CD4-positive, alpha-beta T cell treated with Interferon alpha-2 for 1 hour (primary cell): ENCODE results near the gene GYS2.
"Not testable (repeated sequence)": the region's sequence is repeated elsewhere in the genome, so short reads cannot be mapped to it uniquely, and the experiment has no call there.

ENCODE experiments used
- DNase-seq, 2 donors: peaks; one replicate each; pipeline ENCODE4 v3.0.0-alpha.2; 2020 to 2022

Gene GYS2

DNA sequence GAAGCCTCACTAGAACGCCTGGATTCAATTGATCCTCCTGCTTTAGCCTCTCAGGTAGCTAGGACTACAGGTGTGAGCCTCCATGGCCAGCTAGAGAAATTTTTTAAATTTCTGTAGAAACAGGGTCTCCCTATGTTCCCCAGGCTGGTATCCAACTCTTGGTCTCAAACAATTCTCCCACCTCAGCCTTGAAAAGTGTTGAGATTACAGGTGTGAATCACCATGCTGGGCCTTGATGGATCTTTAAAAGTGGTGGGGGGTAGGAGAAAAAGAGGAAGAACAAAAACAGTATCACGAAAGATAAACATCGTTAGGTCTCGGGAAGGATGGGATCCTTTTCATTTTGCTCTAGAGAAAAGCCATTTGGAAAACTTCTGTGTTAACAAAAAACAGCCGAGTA is 4.5 kb downstream of the GYS2 start:
- no peak for DNase-seq

DNA sequence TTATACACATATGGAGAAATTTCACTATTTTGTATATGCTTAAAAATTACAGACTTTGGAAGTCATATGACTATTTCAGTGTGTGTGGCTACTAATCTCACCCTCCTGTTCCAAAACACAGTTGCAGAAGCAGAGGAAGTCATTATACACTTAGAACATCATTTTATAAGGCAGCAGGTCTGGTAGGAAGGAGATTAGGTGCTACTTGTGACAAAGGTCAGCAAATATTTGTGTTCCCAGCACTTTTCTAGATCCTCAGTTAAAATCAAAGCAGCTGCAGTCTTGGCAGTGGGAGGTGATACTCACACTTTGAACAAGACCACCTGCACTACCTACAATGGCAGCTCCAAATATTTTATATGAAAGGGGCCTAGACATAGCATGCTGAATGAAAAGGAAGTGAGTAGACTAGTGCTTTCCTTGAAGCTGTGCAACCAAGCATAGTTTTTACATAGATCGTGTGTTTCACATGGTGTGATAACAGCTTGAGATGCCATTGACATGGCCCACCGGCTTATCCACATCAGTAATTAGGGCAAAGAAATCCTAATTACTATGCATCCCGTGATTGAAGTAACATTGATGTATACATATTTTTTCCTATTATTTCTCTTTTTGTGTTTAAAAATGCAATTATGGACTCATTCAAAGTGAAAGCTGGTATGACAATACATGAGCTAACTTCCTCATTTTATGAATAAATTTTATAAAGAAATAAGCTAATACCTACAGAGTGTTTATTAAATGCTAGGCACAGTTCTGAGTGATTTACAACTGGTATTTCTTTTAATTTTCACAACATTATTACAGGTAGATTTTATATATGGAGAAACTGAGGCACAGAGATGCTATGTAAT is 5.3 kb downstream of the GYS2 start:
- no peak for DNase-seq

DNA sequence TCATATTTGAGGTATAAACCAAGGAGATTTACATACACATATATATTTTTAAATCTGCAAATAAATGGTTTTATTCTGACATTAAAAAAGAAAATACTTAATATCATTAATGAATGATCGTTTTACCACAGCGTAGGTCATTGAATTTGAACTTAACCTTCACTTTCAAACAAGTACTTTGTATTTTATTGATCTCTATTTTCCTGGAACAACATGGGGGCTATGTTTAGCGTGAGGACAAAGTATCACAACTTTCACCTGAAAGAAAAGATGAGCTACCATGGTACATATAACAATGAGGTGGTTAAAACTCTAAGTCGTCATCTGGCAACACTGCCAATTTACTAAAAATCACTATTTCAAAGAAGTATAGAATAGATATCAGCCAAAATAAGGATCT is 6.0 kb downstream of the GYS2 start:
- DNase-seq = no peak

DNA sequence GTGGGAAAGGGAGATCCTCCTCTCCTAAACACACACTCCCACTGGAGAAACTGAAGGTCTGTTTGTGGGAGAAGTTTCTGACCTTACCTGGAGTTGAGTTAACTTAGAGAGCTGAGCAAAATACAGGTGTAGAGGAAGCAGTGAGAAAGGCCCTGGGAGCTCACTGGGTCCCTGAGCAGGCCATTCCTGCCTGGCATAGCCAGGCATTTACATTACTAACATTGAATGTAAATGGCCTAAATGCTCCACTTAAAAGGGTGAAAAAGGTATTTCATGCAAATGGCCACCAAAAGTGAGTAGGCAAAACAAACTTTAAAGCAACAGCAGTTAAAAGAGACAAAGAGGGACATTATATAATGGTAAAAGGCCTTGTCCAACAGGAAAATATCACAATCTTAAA is 9.3 kb downstream of the GYS2 start:
- not testable (repeated sequence) for DNase-seq

DNA sequence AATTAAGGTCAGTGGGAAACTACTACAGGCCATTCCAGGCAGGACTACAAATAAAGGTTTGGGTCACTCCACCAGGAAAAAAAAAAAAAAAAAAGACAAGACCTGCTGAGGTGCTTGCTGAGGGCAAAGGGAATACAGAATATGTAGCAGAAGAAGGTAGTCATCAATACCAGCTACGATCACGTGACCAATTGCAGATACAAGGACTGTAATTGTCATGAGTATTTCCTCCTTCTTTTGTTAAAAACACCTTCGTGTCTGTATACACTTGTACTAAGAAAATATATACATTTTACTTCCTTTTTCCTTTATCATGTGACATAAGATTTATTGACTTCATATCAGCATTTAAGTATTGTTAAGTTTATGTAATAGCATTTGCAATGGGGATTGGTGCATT is 19.2 kb downstream of the GYS2 start:
- DNase-seq = no peak

DNA sequence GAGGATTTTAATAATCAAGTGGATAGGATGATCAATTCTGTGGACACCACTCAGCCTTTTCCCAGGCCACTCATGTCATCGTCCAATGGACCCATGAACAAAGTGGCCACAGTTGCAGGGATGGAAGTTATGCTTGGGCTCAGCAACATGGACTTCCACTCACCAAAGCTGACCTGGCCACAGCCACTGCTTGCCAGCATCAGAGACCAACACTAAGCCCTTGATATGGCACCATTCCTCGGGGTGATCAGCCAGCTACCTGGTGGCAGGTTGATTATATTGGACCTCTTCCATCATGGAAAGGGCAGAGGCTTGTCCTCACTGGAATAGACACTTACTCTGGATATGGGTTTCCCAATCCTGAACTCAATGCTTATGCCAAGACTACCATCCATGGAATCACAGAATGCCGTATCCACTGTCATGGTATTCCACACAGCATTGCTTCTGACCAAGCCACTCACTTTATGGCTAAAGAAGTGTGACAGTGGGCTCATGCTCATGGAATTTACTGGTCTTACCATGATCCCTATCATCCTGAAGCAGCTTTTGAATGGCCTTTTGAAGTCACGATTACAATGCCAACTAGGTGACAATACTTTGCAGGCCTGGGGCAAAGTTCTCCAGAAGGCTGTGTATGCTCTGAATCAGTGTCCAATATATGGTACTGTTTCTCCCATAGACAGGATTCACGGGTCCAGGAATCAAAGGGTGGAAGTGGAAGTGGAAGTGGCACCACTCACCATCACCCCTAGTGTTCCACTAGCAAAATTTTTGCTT is 20.1 kb downstream of the GYS2 start:
- not testable (repeated sequence) for DNase-seq

DNA sequence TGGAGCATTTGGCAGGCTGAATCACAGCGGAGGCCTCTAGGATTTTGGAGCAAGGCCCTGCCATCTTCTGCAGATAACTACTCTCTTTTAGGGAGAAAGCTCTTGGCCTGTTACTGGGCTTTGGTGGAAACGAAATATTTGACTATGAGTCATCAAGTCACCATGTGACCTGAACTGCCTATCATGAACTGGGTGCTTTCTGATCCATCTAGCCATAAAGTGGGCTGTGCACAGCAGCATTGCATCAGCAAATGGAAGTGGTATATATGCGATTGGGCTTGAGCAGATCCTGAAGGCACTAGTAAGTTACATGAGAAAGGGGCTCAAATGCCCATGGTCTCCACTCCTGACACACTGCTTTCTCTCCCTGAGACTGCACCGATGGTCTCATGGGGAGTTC is 21.1 kb downstream of the GYS2 start:
- DNase-seq = no peak

DNA sequence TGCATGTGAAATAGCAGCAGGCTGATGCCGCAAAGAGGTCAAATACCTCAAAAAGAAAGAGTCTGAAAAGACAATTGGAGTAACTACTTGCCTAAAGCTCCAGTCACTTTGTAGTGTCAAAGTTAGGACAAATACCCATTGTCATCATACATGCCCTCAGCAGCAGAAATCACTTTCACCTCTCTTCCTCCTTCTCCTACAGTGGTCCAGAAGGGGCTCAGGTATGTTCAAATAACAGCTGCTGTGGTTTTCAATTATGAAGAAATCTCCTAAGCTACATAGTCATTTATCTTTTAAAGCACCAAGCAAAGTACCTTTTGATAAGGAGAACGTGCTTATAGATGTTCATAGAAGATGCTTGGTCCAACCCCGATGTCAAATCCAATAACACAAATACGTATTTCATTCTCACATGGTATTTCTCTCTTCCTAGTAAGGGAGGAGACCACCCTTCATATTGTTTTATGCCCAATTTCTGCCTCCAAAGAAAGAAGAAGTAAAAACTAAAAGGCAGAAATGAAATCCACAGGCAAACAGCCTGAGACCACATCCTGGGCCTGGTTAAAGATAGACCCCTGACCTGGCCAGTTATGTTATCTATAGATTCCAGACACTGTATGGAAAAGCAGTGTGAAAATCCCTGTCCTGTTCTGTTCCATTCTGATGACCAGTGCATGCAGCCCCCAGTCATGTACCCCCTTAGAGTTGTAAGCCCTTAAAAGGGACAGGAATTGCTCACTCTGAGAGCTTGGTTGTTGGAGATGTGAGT is 23.7 kb downstream of the GYS2 start:
- DNase-seq = no peak

DNA sequence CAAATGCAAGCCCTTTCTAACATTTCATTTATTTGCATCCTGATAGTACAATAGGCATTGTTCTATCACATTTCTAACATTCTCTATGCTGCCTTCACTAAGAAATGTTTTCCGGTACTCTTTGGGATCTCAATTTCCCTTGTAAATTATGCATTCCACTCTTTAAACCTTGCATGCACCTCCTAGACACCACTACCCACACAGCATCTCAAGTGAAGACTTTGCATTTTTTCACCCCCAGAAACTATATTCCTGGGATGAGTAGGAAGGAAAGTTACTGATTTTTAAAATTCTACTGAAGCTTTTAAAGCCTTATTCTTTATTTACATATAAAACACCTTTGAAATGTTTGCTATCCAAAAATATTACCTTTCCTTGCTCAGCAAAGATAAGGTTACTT is 27.1 kb downstream of the GYS2 start:
- no peak for DNase-seq

DNA sequence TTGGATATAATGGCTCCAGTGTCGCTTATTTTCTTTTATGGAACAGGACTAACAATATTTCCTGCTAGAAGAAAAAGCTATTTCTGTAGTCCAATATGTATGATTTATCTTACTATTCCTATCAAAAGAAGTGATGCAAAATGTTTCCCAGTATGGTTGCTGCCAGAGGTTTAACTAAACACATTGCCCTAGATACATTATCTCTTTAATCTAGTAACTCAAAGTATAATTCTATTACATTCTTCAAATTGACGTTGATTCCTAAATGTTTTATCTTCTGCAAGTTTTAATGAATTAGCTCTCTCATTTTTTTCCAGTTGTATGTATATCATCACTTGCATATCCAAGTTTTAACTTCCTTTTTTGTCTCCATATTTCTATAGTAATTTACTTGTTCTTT is 28.2 kb downstream of the GYS2 start:
- no peak for DNase-seq

DNA sequence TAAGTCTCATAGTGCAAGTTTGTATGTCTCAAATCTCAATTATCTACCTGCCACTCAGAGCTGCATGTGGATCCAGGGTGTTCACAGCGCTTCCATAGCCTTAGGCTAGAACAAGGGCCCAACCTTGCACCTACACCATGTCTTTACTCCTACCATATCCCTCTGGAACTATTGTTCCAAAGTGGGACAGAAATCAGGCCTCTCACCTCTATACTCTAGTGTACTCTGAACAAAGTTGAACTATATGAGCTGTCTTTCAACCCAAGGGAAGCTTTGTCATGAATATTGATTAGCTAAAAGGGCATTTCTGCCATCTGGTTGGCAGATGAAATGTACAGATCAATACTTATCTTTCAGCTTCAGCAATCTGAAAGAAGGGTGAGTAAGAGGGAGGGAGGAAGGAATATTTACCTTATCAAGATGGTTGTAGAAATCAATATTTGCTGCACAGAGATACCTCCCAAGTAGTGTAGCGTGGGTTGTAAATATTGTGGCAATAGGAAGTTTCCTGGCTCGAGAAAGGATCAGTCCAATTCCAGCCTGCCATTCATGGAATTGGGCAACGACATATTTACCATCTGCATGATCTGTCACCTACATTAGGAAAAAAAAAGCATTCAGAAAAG is 30.8 kb downstream of the GYS2 start:
- no peak for DNase-seq

DNA sequence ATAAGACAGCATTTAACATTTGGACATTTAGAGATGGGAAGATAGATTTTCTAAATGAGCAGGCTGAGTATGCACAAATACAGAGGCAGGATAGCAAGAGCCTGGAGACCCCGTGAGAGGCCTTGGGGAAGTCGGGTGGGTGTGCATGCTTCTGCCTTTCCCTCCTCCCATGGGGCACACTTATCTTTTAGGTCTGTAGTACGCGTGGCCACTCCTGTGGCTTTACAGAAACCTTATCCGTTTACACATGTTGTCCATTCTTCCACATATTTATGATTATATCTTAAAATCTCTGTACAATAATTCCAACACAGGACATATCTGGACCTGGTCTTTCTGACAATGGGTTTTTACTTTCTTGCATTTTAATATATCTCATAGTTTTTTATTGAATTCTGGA is 33.6 kb downstream of the GYS2 start:
- no peak for DNase-seq

DNA sequence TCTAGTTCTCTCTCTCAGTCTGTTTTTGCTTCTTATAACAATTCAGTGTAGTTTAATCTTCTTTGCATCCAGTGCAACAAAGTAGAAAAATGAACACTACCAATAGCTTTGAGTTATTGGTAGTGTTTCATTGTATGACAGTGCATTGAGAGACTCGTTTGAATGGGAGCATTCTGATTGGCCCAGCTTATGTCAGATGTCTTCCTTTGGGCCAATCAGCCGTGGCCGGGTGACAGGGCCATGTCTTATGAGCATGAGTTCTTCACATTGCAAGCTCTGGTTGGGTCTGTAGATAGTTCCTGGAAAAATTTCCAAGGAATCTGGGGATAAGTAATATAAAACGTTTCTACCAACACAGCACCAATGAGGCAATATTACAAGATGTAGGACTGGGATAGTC is 36.5 kb downstream of the GYS2 start:
- no peak for DNase-seq

DNA sequence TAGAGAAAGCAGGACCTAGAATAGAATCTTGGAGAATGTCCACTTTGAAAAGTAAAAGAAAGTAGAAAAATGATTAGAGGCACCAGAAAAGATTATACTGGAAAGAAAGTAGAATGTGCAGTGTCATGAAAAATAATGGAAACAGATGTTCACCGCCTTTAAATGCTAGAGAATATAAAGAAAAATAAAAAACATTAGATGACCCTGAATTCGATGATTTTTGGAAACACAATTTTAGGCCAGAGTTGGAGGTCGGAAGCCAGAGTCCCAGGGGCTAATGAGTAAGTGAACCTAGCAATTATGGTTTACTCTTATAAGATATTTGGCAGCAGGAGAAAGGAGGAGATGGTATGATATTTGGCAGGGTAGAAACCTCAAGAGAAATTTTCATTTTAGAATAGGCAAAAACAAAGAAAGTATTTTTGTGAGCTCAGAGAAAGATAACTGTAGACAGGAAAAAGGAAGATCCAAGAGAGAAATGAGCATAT is 37.7 kb downstream of the GYS2 start:
- no peak for DNase-seq

DNA sequence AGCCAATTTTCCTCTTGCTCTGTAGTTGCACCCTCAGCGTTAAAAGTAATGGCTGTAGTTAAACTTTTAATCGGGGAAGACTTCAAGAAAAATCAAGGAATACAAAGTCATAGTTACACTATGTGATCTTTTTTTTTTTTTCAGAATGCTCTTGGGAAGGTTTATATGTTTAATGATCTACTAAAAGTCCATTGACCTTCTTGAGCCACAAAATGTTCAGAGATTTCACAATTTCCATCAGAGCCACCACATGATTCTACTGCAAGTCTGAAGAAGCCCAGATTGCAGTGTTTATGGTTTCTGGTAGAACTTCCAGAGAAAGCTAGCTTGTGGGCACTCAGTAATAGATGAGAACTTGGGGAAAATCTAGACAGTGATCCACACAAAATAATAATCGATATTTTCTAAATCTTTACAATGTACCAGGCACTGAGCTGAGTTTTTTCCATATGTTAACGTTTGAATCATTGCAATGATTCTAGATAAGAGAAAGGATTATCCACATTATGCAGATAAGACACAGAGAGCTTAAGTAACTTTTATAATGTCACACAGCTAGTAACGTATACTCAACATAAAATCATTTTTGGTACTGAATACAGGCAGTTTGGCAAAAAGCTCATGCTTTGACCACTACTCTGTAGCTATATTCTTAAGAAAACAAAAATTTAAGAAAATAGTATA is 38.3 kb downstream of the GYS2 start:
- no peak for DNase-seq

DNA sequence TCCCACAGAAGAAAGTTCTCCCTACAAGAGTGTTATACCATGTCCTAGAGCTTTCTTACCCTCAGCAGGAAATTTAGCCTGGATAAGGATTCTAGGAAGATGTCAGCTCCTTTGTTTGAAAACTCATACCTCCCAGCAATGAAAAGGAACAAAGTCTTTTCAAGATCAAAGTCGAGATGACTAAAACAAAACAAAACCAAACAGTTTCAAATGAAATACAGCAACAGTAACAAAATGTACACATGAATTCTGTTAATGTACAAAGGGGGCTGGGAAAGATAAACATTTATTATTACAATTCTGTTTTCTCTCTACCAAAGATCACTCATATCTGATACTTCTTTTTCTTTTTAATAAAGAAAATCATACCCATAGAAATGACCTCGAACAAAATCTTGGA is 41.8 kb downstream of the GYS2 start:
- no peak for DNase-seq

DNA sequence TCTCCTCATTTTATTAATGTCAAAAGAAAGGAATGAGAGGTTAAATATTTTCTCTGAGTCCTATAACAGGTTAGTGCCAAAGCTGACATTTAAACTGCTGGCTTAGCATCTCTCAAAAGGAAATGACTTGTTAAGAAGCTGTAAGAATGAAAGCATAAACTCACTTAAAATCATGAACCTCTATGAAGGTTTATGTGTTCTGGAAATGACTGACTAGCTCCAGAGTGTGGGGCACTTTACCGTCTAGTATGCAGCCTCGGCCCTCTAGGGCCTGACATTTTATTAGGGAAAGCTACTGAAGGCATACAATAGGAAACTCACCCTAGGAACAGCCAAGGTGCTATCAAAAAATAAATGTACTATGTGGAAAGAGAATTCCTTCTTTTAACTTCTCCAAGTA is 43.5 kb downstream of the GYS2 start:
- no peak for DNase-seq

DNA sequence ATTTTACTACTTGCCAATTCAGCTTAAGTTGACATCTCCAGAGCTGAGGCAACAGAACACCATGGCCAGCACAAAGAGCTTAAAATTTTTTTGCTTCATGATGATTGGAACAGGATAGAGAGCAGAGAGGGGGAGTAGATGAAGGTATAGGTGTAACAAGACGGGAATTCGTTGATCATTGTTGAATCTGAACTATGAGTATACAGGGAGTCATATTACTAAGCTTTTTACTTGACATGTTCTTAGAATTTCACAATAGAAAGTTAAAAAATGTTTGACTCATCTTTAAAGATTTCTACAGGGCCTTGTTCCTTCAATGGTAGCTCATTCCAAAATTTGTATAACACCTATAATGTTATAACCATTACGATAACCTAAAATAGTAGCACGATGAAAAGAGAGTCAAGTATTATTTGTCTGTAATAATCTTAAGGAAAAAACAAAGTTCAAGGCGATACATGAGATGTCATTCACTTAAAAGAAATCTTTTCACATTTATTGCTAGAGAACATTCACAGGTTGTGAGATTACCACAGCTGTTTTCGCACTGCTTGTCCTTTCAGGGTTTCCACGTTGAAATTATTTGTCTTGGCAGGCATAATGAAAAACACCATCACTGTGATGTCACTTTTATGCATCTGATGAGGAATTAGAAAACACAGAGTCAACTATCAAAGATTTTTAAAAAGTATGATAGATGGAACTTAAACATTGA is 44.6 kb downstream of the GYS2 start:
- no peak for DNase-seq

DNA sequence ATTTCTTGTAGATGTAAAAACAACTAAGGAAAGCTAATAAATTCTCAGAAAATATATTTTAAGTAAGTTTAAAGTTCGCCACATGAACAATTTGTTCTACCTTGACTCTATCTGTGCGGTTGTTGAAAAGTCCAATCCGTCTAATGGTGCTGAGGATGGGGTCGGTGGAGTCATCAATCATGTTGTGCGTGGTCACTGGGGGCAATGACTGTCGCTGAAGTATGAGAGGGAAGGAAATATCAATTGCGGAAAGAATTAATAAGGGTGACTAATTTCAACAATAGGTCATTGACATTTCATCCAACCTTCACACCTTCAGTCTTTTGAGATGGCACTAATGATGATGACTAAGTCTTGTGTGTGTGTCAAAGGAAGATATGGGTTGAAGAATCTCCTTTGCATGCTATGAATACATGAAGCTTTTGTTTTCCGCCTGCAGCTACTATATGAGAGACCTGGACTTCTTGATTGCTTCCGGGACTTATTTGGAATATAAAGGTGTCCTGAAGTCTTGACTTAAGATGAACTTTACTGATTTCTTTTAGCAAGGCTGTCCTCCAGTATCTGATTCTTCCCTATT is 46.5 kb downstream of the GYS2 start:
- DNase-seq = no peak

DNA sequence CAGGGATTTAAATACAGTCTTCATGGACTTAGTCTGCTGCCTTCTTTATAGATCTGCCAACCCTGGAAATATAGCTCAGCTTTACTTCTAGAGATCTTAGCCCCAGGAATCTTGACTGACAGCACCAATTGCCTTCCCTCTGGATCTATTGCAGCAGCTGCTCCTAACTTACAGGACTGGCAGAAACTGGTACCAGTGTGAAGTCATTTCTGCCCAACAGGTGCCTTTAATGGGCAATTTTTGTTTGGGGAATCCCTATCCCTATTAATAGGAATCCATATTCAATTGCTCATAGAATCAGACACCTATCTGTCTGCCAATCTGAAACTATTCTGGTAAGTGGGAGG is 51.3 kb downstream of the GYS2 start:
- no peak for DNase-seq

DNA sequence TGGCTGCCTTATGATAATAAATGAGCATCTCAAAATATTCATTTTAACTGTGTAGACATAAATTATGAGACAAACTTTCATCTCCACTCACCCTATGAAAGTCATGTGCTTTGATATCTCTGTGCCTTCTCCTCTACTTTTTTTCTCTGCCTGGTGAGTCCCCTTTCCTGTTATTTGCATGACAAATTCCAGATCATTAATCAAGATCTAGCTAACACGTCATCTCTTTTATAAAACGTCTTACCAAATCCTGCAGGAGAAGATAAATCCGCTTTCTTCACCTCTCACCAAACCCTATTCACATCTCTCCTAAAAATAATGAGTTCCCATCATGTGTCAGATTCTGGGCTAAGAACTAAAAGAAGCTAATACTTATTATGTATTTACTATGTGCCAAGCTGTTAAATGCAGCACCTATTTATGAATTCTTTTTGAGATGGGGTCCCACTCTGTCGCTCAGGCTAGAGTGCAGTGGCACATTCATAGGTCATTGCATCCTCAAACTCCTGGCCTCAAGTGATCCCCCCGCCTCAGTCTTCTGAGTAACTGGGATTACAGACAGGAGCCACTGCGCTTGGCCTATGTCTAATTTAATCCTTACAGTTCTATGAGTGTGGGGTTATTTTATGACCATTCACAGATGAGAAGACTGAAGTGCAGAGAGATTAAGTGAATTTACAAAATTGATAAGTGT is 51.9 kb downstream of the GYS2 start:
- no peak for DNase-seq
